CD4-positive, alpha-beta memory T cell (primary cell): ENCODE data around the gene LYPD4. TPM values are rescaled to one million over a fixed set of nuclear protein-coding genes. Genes with fewer than 3 reads are reported as not detected.

Source experiments
- CTCF ChIA-PET: fragments of 350-600 bp; sonication (Branson Sonifier 250); formaldehyde crosslinking; loops from one replicate; lab custom pipeline; 2021; ENCODE audit warnings: inconsistent platforms; ENCODE audit not compliant: partially characterized antibody; lab: Charles Lee
- POLR2A ChIA-PET: fragments of 350-600 bp; sonication (Branson Sonifier 250); formaldehyde crosslinking; loops from one replicate; lab custom pipeline; 2021; ENCODE audit not compliant: partially characterized antibody; lab: Charles Lee
- DNase-seq, 5 donors: peaks; one replicate each; pipeline versions ENCODE4 v3.0.0 to v3.0.0-alpha.2; 2020 to 2022; ENCODE audit warnings: mixed read lengths in 1 of 5
- H3K27ac ChIP-seq: one replicate; pipeline ENCODE4 v1.7.0; 2013; ENCODE audit warnings: low read depth, low read length
- H3K27me3 ChIP-seq: 2 replicates; pipeline ENCODE4 v1.7.0; 2013; ENCODE audit warnings: mild to moderate bottlenecking, low read length, moderate library complexity; ENCODE audit not compliant: insufficient read depth
- H3K36me3 ChIP-seq: 2 replicates; pipeline ENCODE4 v1.7.0; 2013; ENCODE audit warnings: mild to moderate bottlenecking, low read length, moderate library complexity; ENCODE audit not compliant: insufficient read depth
- H3K4me1 ChIP-seq: 2 replicates; pipeline ENCODE4 v1.7.0; 2013; ENCODE audit warnings: mild to moderate bottlenecking, low read length, moderate library complexity; ENCODE audit not compliant: insufficient read depth
- H3K4me3 ChIP-seq, 2 donors: one replicate each; pipeline ENCODE4 v1.7.0; 2013; ENCODE audit warnings: low read length in 2 of 2, mild to moderate bottlenecking in 1 of 2
- H3K9me3 ChIP-seq, 2 donors: one replicate each; pipeline ENCODE4 v1.7.0; 2013; ENCODE audit warnings: low read length in 2 of 2, control low read depth in 1 of 2; ENCODE audit not compliant: control insufficient read depth in 1 of 2
- H3K27ac Mint-ChIP-seq, 7 donors: one replicate each; pipeline ENCODE4 v1.8.0; 2020 to 2021; ENCODE audit warnings: mixed read lengths in 7 of 7, mild to moderate bottlenecking in 6 of 7, inconsistent platforms in 3 of 7, moderate library complexity in 3 of 7
- H3K27me3 Mint-ChIP-seq, 2 donors: one replicate each; pipeline ENCODE4 v1.8.0; 2020 to 2021; ENCODE audit warnings: mixed read lengths in 2 of 2
- H3K36me3 Mint-ChIP-seq, 2 donors: one replicate each; pipeline ENCODE4 v1.8.0; 2020 to 2021; ENCODE audit warnings: mixed read lengths in 2 of 2, inconsistent platforms in 1 of 2, mild to moderate bottlenecking in 1 of 2
- H3K4me1 Mint-ChIP-seq, 4 donors: one replicate each; pipeline ENCODE4 v1.8.0; 2020 to 2021; ENCODE audit warnings: mixed read lengths in 4 of 4, mild to moderate bottlenecking in 1 of 4
- H3K4me3 Mint-ChIP-seq, 8 donors: one replicate each; pipeline ENCODE4 v1.8.0; 2020 to 2021; ENCODE audit warnings: mixed read lengths in 8 of 8, mild to moderate bottlenecking in 7 of 8, moderate library complexity in 6 of 8, inconsistent platforms in 3 of 8
- H3K9me3 Mint-ChIP-seq, 8 donors: one replicate each; pipeline ENCODE4 v1.8.0; 2020 to 2021; ENCODE audit warnings: mixed read lengths in 8 of 8, mild to moderate bottlenecking in 5 of 8, inconsistent platforms in 3 of 8, moderate library complexity in 1 of 8
- intact Hi-C: fragments of 100-400 bp; cut with micrococcal nuclease; formaldehyde crosslinking; loops from one replicate; pipeline ENCODE4 v1.15.1; 2023
- polyA plus RNA-seq, 2 donors: library from polyadenylated mRNA; unstranded; fragments of 300-500 nt; fragmentation: Illumina TruSeq; gene quantifications; one replicate each; pipeline ENCODE4 v1.2.3, GENCODE V29; 2021
- total RNA-seq, 2 experiments: library from RNA; stranded (reverse); gene quantifications; one replicate each; pipeline ENCODE4 v1.2.3, GENCODE V29; 2021

The LYPD4 gene, protein sequence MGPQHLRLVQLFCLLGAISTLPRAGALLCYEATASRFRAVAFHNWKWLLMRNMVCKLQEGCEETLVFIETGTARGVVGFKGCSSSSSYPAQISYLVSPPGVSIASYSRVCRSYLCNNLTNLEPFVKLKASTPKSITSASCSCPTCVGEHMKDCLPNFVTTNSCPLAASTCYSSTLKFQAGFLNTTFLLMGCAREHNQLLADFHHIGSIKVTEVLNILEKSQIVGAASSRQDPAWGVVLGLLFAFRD
- not detected for total RNA-seq
- not detected for polyA plus RNA-seq

DNA sequence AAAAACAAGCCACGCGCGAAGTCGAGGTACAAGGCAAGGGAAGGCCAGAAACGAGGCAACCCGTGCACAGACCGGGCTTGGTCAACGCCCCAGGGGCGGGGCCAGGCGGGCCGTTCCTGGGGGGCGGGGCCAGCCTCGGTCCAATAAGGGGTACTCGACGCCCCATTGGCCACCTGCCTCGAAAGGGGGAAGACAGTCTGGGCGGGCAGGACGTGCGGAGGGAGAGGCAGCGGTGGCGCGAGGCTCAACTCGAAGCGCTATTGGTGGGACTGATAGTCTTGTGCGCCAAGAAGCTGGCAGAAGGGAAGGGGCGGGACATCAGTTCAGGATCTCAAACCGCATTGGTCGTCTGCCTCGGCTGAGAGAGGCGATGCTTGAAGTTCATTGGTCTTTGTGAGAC, at the start of gene LYPD4:
Gene LYPD4, minus strand, starts transcription at position 83 of the 400 bp plus-strand sequence. CDS start 5,398 bp downstream, outside the sequence.
- Mint-ChIP-seq H3K4me1 (no peaks in the 10 kb centered on the region), H3K27me3 (peaks cover 0 to 4% of the 10 kb centered on the region in 2 donors), H3K36me3 (no peaks in the 10 kb centered on the region), H3K27ac (peak within 1 kb of the TSS in 1 of 7 donors; percentile 68), H3K4me3 (no peak within 1 kb of the TSS), H3K9me3 (peaks cover 0 to 2% (median 0%) of the 10 kb centered on the region in 8 donors)
- POLR2A ChIA-PET, result no interaction called here
- intact Hi-C loops, result no loop called here
- Histone ChIP-seq H3K27me3 (no peaks in the 10 kb centered on the region), H3K27ac (no peak within 1 kb of the TSS), H3K9me3 (no peaks in the 10 kb centered on the region), H3K4me3 (no peak within 1 kb of the TSS), H3K4me1 (no peaks in the 10 kb centered on the region), H3K36me3 (no peaks in the 10 kb centered on the region)
- CTCF ChIA-PET, result no interaction called here
- no peak for DNase-seq

DNA sequence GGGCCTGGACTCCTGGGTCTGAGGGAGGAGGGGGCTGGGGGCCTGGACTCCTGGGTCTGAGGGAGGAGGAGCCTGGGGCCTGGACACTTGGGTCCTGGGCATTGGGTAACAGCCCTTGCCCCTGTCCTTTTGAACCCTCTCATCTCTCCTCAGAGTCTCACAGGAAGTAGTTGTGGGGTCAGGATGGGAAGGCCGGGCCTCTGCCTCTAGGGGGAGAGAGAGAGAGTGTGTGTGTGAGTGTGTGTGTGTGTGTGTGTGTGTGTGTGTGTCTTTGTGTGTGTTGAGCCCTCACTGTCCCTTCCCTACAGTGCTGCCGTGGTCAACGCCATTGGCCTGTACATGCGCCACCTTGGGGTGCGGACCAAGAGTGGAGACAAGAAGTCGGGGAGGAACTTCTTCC, 49.4 kb upstream of the LYPD4 start:
- Mint-ChIP-seq H3K27ac (peak overlapping the region; percentile 68 to 94 (median 85)), H3K36me3 (peaks cover 49% of the 10 kb centered on the region in 2 donors), H3K27me3 (no peaks in the 10 kb centered on the region), H3K4me1 (peaks cover 24 to 77% (median 37%) of the 10 kb centered on the region in 4 donors), H3K9me3 (no peaks in the 10 kb centered on the region), H3K4me3 (peak overlapping the region in 2 of 8 donors; percentile 42 to 47)
- Histone ChIP-seq H3K4me1 (peaks cover 73% of the 10 kb centered on the region), H3K36me3 (peaks cover 83% of the 10 kb centered on the region), H3K9me3 (no peaks in the 10 kb centered on the region), H3K4me3 (no peak overlapping the region), H3K27ac (no peak overlapping the region), H3K27me3 (no peaks in the 10 kb centered on the region)
- intact Hi-C loops, result no loop called here
- ChIA-PET POLR2A (interaction anchor here (1.8 to 2.3 kb wide), 2 partner anchors 9 to 12 kb away, joined by 7 to 8 read pairs; no protein-coding TSS in a partner anchor), CTCF (no interaction called here)
- DNase-seq, result no peak

DNA sequence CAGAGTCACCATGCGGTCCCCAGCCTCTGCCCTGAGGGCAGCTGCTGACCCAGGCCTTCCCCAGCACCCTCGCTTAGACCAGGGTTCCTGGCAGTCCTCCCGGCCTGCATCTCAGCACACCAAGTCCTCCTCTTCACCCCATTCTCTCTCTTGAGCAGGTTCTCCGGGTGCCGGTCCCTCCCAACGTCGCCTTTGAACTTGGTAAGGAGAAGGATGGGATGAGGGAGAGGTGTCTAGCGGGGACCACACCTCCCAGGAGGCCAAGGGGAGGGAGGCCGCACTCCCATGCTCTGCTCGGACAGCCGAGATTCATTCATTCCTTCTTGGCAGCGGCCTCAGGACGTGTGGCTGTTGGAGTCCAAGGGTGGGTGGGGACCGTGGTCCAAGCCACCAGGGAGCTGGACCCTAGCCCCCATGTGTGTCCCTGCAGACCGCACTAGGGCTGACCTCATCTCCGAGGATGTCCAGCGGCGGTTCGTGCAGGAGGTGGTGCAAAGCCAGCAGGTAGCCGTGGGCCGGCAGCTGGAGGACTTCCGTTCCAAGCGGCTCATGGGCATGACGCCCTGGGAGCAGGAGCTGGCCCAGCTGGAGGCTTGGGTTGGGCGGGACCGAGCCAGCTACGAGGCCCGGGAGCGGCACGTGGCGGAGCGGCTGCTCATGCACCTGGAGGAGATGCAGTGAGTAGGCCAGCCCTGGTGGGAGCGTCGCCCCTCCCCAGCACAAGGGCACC, 47.9 kb upstream of the LYPD4 start:
- Mint-ChIP-seq H3K27me3 (no peaks in the 10 kb centered on the region), H3K9me3 (no peaks in the 10 kb centered on the region), H3K4me3 (peak overlapping the region in 1 of 8 donors; percentile 53), H3K4me1 (peaks cover 27 to 74% (median 42%) of the 10 kb centered on the region in 4 donors), H3K27ac (peak overlapping the region in 4 of 7 donors; percentile 13 to 93 (median 87)), H3K36me3 (peaks cover 43 to 48% of the 10 kb centered on the region in 2 donors)
- ChIA-PET CTCF (interaction anchor here (0.6 to 8.9 kb wide), 4 partner anchors 19 to 58 kb away, joined by 3 to 142 read pairs (median 4); partner anchors contain the start of genes CD79A and RPS19), POLR2A (interaction anchor here (1.5 to 13.9 kb wide), 7 partner anchors 9 to 54 kb away, joined by 3 to 579 read pairs (median 156); partner anchors contain the start of genes ARHGEF1, CD79A, ERFL and RPS19)
- intact Hi-C loops, result no loop called here
- no peak overlapping the region for H3K4me3 ChIP-seq
- peak overlapping the region; percentile 37 for H3K27ac ChIP-seq
- no peaks in the 10 kb centered on the region for H3K9me3 ChIP-seq
- no peaks in the 10 kb centered on the region for H3K27me3 ChIP-seq
- peaks cover 70% of the 10 kb centered on the region for H3K36me3 ChIP-seq
- H3K4me1 ChIP-seq, result peaks cover 86% of the 10 kb centered on the region
- no peak for DNase-seq

DNA sequence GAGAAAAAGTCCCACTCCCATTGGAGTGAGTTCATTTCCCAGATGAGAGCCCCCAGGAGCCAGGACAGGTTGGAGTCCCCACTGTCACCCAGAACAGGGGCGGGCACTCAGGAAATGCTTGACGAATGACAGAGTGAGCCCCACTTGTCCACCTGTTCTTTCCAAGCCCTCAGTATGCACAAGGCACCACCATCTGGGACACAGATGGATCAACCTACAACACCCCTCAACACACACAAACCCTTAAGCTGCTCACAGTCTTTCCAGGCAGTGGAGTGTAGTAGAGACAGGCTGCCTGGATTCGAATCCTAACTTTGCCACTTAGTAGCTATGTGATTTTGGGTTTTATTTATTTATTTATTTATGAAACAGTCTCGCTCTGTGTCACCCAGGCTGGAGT, 46.5 kb upstream of the LYPD4 start:
- peak overlapping the region in 1 of 8 donors; percentile 13 for H3K4me3 Mint-ChIP-seq
- Histone ChIP-seq H3K4me1 (peaks cover 86% of the 10 kb centered on the region), H3K27ac (no peak overlapping the region), H3K36me3 (peaks cover 62% of the 10 kb centered on the region), H3K4me3 (no peak overlapping the region), H3K9me3 (no peaks in the 10 kb centered on the region), H3K27me3 (no peaks in the 10 kb centered on the region)
- H3K36me3 Mint-ChIP-seq, result peaks cover 47 to 58% of the 10 kb centered on the region in 2 donors
- intact Hi-C loops, result no loop called here
- H3K27ac Mint-ChIP-seq, result peak overlapping the region in 5 of 7 donors; percentile 42 to 90 (median 68)
- POLR2A ChIA-PET, result interaction anchor here (0.6 to 13.9 kb wide), 10 partner anchors 13 to 1288 kb away, joined by 3 to 579 read pairs (median 6); partner anchors contain the start of genes CD79A, ERFL and RPS19
- CTCF ChIA-PET, result interaction anchor here (0.8 to 8.9 kb wide), 3 partner anchors 17 to 60 kb away, joined by 4 to 142 read pairs (median 5); partner anchors contain the start of gene CD79A
- no peak for DNase-seq
- H3K9me3 Mint-ChIP-seq, result no peaks in the 10 kb centered on the region
- peaks cover 34 to 86% (median 51%) of the 10 kb centered on the region in 4 donors for H3K4me1 Mint-ChIP-seq
- no peaks in the 10 kb centered on the region for H3K27me3 Mint-ChIP-seq

DNA sequence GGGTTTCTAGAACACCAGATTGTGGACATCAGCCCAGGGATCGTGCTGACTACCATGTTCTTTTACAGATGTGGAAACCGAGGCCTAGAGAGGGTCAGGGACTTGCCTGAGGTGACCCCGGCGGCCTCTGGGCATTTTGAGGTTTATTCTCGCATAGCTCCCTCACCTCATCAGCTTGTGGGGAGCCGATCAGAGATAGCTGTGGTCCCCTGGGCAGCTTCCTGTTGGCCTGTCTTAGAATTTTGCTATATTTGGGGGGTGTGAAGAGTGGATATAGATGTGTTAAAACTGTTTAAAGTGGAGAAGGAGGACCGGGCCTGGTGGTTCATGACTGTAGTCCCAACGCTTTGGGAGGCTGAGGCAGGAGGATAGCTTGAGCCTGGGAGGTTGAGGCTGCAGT, 45.4 kb upstream of the LYPD4 start:
- H3K9me3 ChIP-seq, result no peaks in the 10 kb centered on the region
- Mint-ChIP-seq H3K27me3 (no peaks in the 10 kb centered on the region), H3K4me3 (peak overlapping the region in 4 of 8 donors; percentile 49 to 62 (median 52)), H3K36me3 (peaks cover 46 to 58% of the 10 kb centered on the region in 2 donors), H3K27ac (peak overlapping the region; percentile 57 to 98 (median 81)), H3K4me1 (peaks cover 33 to 86% (median 53%) of the 10 kb centered on the region in 4 donors), H3K9me3 (no peaks in the 10 kb centered on the region)
- peaks cover 86% of the 10 kb centered on the region for H3K4me1 ChIP-seq
- H3K27ac ChIP-seq, result peak overlapping the region; percentile 27
- H3K4me3 ChIP-seq, result no peak overlapping the region
- ChIA-PET CTCF (interaction anchor here (1.3 to 8.9 kb wide), 7 partner anchors 11 to 61 kb away, joined by 3 to 142 read pairs (median 4); partner anchors contain the start of genes CD79A and RPS19), POLR2A (interaction anchor here (1.1 to 13.9 kb wide), 6 partner anchors 14 to 50 kb away, joined by 3 to 579 read pairs (median 201); partner anchors contain the start of genes CD79A, ERFL and RPS19)
- no peak for DNase-seq
- peaks cover 52% of the 10 kb centered on the region for H3K36me3 ChIP-seq
- H3K27me3 ChIP-seq, result no peaks in the 10 kb centered on the region
- intact Hi-C loops, result no loop called here

DNA sequence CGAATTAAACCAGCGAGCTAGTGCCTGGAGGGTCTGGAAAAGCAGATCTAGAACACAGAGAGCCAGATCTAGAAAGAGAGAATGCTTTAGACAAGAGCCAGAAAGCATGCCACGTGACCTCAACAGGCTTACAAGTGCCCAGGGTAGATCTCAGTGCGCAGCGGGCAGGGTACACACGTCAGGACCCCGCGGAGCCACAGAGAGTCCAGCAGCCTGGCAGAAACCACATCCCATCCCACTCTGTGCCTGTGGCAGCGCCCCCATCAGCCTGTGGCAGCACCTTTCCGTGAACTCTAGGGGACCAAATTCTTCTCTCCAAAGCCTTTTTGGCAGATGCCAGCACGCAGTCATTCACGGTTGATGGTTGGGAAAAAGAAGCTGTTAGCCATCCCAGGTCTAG, 44.4 kb upstream of the LYPD4 start:
- DNase-seq, result no peak
- Mint-ChIP-seq H3K4me1 (peaks cover 31 to 81% (median 58%) of the 10 kb centered on the region in 4 donors), H3K36me3 (peaks cover 42 to 61% of the 10 kb centered on the region in 2 donors), H3K4me3 (peak overlapping the region in 7 of 8 donors; percentile 53 to 99 (median 94)), H3K27me3 (no peaks in the 10 kb centered on the region), H3K9me3 (no peaks in the 10 kb centered on the region), H3K27ac (peak overlapping the region; percentile 53 to 98 (median 90))
- H3K36me3 ChIP-seq, result peaks cover 42% of the 10 kb centered on the region
- peak overlapping the region; percentile 27 for H3K27ac ChIP-seq
- intact Hi-C loops, result no loop called here
- H3K4me1 ChIP-seq, result peaks cover 79% of the 10 kb centered on the region
- H3K4me3 ChIP-seq, result no peak overlapping the region
- no peaks in the 10 kb centered on the region for H3K9me3 ChIP-seq
- no peaks in the 10 kb centered on the region for H3K27me3 ChIP-seq
- ChIA-PET CTCF (interaction anchor here (1.3 to 8.9 kb wide), 6 partner anchors 12 to 54 kb away, joined by 3 to 142 read pairs (median 4); partner anchors contain the start of genes CD79A and RPS19), POLR2A (interaction anchor here (1.2 to 13.9 kb wide), 11 partner anchors 15 to 287 kb away, joined by 3 to 579 read pairs (median 49); partner anchors contain the start of genes CD79A, ERFL, RABAC1 and RPS19)
